ENCODE data around the gene NXNL1.

Gene NXNL1

GRCh38 chr19:17423429-17424208 lies 37.1 kb downstream of the NXNL1 start:
- H3K4me3 ChIP-seq (ENCODE audit: low read length), result no peak overlapping the region
- no peaks in the 10 kb centered on the region for H3K27me3 ChIP-seq (ENCODE audit: control insufficient read depth, insufficient read depth, low read length)
- H3K9ac ChIP-seq (ENCODE audit: low read length), result no peak overlapping the region
- peaks cover 6% of the 10 kb centered on the region for H3K4me1 ChIP-seq (ENCODE audit: control insufficient read depth, low read depth, low read length)
- no peak overlapping the region for H3K27ac ChIP-seq (ENCODE audit: low read length)
- no peaks in the 10 kb centered on the region for H3K9me3 ChIP-seq (ENCODE audit: control insufficient read depth, low read depth, low read length)
- H3K36me3 ChIP-seq (ENCODE audit: control insufficient read depth, low read depth, low read length), result no peaks in the 10 kb centered on the region

DNA sequence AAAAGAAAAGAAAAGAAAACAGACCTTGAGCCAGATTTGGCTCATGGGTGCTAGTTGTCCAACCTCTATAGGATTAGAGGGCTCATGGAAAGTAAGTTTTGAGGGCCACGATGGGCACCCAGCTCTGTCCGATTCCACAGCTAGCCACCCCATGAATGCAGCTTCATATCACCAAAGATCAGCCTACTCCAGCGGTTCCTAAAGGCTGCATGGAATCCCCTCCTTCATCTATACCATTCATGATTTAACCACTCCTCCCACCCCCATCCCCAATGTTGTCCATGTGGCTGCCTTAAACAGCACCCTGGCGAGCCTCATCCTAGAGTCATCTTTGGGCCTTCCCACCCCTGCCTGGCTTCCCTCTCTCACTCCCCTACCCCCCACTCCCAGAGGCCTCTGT lies 38.8 kb downstream of the NXNL1 start:
- H3K27me3 ChIP-seq (ENCODE audit: control insufficient read depth, insufficient read depth, low read length), result no peaks in the 10 kb centered on the region
- H3K9ac ChIP-seq (ENCODE audit: low read length), result no peak overlapping the region
- no peak overlapping the region for H3K4me3 ChIP-seq (ENCODE audit: low read length)
- no peak overlapping the region for H3K27ac ChIP-seq (ENCODE audit: low read length)
- no peaks in the 10 kb centered on the region for H3K9me3 ChIP-seq (ENCODE audit: control insufficient read depth, low read depth, low read length)
- H3K4me1 ChIP-seq (ENCODE audit: control insufficient read depth, low read depth, low read length), result peaks cover 6% of the 10 kb centered on the region
- H3K36me3 ChIP-seq (ENCODE audit: control insufficient read depth, low read depth, low read length), result no peaks in the 10 kb centered on the region

DNA sequence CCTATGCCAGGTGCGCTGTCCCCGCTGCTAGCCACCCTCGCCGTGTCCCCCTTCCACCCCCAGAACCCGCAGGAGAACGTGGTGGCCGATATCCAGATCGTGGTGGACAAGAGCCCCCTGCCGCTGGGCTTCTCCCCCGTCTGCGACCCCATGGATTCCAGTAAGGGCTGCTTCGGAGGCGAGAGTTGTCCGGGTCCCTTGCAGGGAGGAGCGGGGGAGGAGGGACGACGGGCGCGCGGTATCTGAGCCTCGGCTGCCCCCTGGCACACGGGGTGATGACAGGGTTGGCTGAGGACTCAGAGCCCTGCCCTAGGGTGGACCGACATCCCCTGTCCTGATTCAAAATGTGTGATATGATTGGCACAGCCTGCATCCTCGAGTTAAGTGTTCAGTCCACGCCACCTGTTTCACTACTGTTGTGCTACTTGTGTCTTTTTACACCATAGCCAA lies 40.2 kb downstream of the NXNL1 start:
- Histone ChIP-seq H3K4me1 (ENCODE audit: control insufficient read depth, low read depth, low read length) (peaks cover 11% of the 10 kb centered on the region), H3K4me3 (ENCODE audit: low read length) (peak overlapping the region; percentile 77), H3K36me3 (ENCODE audit: control insufficient read depth, low read depth, low read length) (no peaks in the 10 kb centered on the region), H3K9me3 (ENCODE audit: control insufficient read depth, low read depth, low read length) (no peaks in the 10 kb centered on the region), H3K9ac (ENCODE audit: low read length) (peak overlapping the region; percentile 28), H3K27ac (ENCODE audit: low read length) (no peak overlapping the region), H3K27me3 (ENCODE audit: control insufficient read depth, insufficient read depth, low read length) (peaks cover 8% of the 10 kb centered on the region)

DNA sequence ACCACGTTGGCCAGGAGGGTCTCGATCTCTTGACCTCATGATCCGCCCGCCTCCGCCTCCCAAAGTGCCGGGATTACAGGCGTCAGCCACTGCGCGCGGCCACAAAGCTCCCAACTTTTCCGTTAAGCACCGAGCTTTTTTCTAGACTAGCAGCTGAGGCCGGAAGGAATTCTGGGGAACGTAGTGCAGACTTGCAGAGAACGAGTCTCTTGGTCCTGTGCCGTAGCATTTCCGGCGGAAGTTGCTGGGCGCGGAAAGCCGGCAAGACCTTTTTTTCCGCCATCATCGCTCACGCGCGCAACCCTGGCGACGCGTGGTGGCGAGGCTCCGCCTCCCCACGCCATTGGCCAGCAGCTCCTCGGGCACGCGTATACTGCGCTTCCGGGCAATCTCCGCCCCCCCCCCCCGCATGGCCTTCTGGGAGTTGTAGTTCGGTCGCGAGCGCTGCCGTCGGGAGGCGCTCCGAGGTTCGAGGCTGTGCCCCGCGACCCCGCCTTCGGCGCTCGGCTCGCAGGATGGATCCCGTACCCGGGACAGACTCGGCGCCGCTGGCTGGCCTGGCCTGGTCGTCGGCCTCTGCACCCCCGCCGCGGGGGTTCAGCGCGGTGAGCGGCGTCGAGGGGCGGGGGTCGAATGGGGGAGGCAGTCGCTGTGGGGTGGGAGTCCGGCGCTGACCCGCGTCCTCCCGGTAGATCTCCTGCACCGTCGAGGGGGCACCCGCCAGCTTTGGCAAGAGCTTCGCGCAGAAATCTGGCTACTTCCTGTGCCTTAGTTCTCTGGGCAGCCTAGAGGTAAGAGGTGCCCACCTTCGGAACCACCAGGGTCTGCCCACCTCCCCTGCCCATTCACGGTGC lies 40.9 kb downstream of the NXNL1 start, which contains the start of gene MVB12A:
Gene MVB12A, plus strand, starts transcription at position 427 of the 854 bp plus-strand sequence. Its CDS starts 89 bp downstream, at position 516.
- H3K4me1 ChIP-seq (ENCODE audit: control insufficient read depth, low read depth, low read length), result peaks cover 17% of the 10 kb centered on the region
- H3K36me3 ChIP-seq (ENCODE audit: control insufficient read depth, low read depth, low read length), result no peaks in the 10 kb centered on the region
- no peaks in the 10 kb centered on the region for H3K9me3 ChIP-seq (ENCODE audit: control insufficient read depth, low read depth, low read length)
- H3K4me3 ChIP-seq (ENCODE audit: low read length), result peak within 1 kb of the TSS; percentile 77
- H3K9ac ChIP-seq (ENCODE audit: low read length), result peak within 1 kb of the TSS; percentile 28
- peaks cover 11% of the 10 kb centered on the region for H3K27me3 ChIP-seq (ENCODE audit: control insufficient read depth, insufficient read depth, low read length)
- no peak within 1 kb of the TSS for H3K27ac ChIP-seq (ENCODE audit: low read length)

DNA sequence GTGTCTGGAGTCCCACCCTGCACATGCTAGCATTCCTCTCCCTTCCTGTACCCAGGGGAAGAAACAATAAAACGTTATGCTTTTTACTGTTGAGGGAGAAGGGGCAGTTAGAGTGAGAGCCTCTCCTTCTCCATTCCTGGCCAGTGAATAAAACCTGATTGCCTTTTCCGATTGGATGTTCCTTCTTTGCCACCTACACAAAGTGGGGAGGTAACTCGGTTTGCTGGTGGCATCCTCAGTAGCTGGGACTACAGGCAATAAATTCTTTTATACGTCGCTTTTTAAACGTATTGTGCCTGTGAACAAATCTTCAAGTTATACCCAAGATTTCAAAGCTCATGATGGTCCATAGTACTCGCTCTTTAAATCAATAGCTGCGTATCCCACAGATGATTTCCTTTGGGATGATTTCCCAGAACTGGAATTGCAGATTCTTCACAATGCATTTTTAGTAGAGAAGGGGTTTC lies 41.5 kb downstream of the NXNL1 start:
- Histone ChIP-seq H3K9me3 (ENCODE audit: control insufficient read depth, low read depth, low read length) (no peaks in the 10 kb centered on the region), H3K27me3 (ENCODE audit: control insufficient read depth, insufficient read depth, low read length) (peaks cover 11% of the 10 kb centered on the region), H3K4me3 (ENCODE audit: low read length) (peak overlapping the region; percentile 44), H3K9ac (ENCODE audit: low read length) (peak overlapping the region; percentile 22), H3K36me3 (ENCODE audit: control insufficient read depth, low read depth, low read length) (no peaks in the 10 kb centered on the region), H3K27ac (ENCODE audit: low read length) (no peak overlapping the region), H3K4me1 (ENCODE audit: control insufficient read depth, low read depth, low read length) (peaks cover 15% of the 10 kb centered on the region)

GRCh38 chr19:17418710-17419109 lies 42.0 kb downstream of the NXNL1 start:
- peak overlapping the region; percentile 44 for H3K4me3 ChIP-seq (ENCODE audit: low read length)
- H3K4me1 ChIP-seq (ENCODE audit: control insufficient read depth, low read depth, low read length), result peaks cover 15% of the 10 kb centered on the region
- H3K27ac ChIP-seq (ENCODE audit: low read length), result no peak overlapping the region
- no peaks in the 10 kb centered on the region for H3K9me3 ChIP-seq (ENCODE audit: control insufficient read depth, low read depth, low read length)
- H3K9ac ChIP-seq (ENCODE audit: low read length), result no peak overlapping the region
- no peaks in the 10 kb centered on the region for H3K36me3 ChIP-seq (ENCODE audit: control insufficient read depth, low read depth, low read length)
- H3K27me3 ChIP-seq (ENCODE audit: control insufficient read depth, insufficient read depth, low read length), result peaks cover 11% of the 10 kb centered on the region

GRCh38 chr19:17415121-17415520 lies 45.6 kb downstream of the NXNL1 start:
- Histone ChIP-seq H3K9ac (ENCODE audit: low read length) (peak overlapping the region; percentile 59), H3K27ac (ENCODE audit: low read length) (peak overlapping the region; percentile 45), H3K36me3 (ENCODE audit: control insufficient read depth, low read depth, low read length) (no peaks in the 10 kb centered on the region), H3K27me3 (ENCODE audit: control insufficient read depth, insufficient read depth, low read length) (peaks cover 11% of the 10 kb centered on the region), H3K9me3 (ENCODE audit: control insufficient read depth, low read depth, low read length) (no peaks in the 10 kb centered on the region), H3K4me3 (ENCODE audit: low read length) (peak overlapping the region; percentile 57), H3K4me1 (ENCODE audit: control insufficient read depth, low read depth, low read length) (peaks cover 15% of the 10 kb centered on the region)

- H3K27me3 ChIP-seq (ENCODE audit: control insufficient read depth, insufficient read depth, low read length), result peaks cover 11% of the 10 kb centered on the region
- peaks cover 13% of the 10 kb centered on the region for H3K4me1 ChIP-seq (ENCODE audit: control insufficient read depth, low read depth, low read length)
- H3K27ac ChIP-seq (ENCODE audit: low read length), result no peak overlapping the region
- no peak overlapping the region for H3K9ac ChIP-seq (ENCODE audit: low read length)
- H3K4me3 ChIP-seq (ENCODE audit: low read length), result no peak overlapping the region
- no peaks in the 10 kb centered on the region for H3K36me3 ChIP-seq (ENCODE audit: control insufficient read depth, low read depth, low read length)
- H3K9me3 ChIP-seq (ENCODE audit: control insufficient read depth, low read depth, low read length), result no peaks in the 10 kb centered on the region
Measured at GRCh38 chr19:17414097-17414496, 46.6 kb downstream of the NXNL1 start.

- H3K27ac ChIP-seq (ENCODE audit: low read length), result no peak overlapping the region
- peaks cover 12% of the 10 kb centered on the region for H3K4me1 ChIP-seq (ENCODE audit: control insufficient read depth, low read depth, low read length)
- H3K4me3 ChIP-seq (ENCODE audit: low read length), result no peak overlapping the region
- no peaks in the 10 kb centered on the region for H3K36me3 ChIP-seq (ENCODE audit: control insufficient read depth, low read depth, low read length)
- peaks cover 11% of the 10 kb centered on the region for H3K27me3 ChIP-seq (ENCODE audit: control insufficient read depth, insufficient read depth, low read length)
- no peaks in the 10 kb centered on the region for H3K9me3 ChIP-seq (ENCODE audit: control insufficient read depth, low read depth, low read length)
- no peak overlapping the region for H3K9ac ChIP-seq (ENCODE audit: low read length)
Measured at GRCh38 chr19:17411801-17412200, 48.9 kb downstream of the NXNL1 start.

GRCh38 chr19:17409990-17410389 lies 50.7 kb downstream of the NXNL1 start:
- Histone ChIP-seq H3K4me1 (ENCODE audit: control insufficient read depth, low read depth, low read length) (peaks cover 7% of the 10 kb centered on the region), H3K36me3 (ENCODE audit: control insufficient read depth, low read depth, low read length) (no peaks in the 10 kb centered on the region), H3K27ac (ENCODE audit: low read length) (no peak overlapping the region), H3K9me3 (ENCODE audit: control insufficient read depth, low read depth, low read length) (no peaks in the 10 kb centered on the region), H3K9ac (ENCODE audit: low read length) (no peak overlapping the region), H3K27me3 (ENCODE audit: control insufficient read depth, insufficient read depth, low read length) (no peaks in the 10 kb centered on the region), H3K4me3 (ENCODE audit: low read length) (no peak overlapping the region)

DNA sequence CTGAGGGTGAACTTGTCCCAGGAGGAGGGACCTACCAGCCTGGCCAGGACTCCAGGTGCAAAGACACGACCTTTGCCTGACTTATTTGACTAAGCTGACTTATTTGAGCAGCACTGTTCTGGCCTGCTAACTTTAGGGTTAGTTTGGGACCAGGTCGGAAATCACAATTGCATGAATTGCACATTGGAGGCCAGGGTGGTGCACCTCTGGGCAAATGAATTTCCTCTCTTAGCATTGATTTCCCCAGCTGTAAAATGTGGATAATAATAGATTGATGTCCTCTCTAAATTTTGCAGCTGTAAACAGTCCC lies 53.9 kb downstream of the NXNL1 start:
- Histone ChIP-seq H3K27me3 (ENCODE audit: control insufficient read depth, insufficient read depth, low read length) (no peaks in the 10 kb centered on the region), H3K9ac (ENCODE audit: low read length) (no peak overlapping the region), H3K36me3 (ENCODE audit: control insufficient read depth, low read depth, low read length) (no peaks in the 10 kb centered on the region), H3K4me3 (ENCODE audit: low read length) (no peak overlapping the region), H3K27ac (ENCODE audit: low read length) (no peak overlapping the region), H3K4me1 (ENCODE audit: control insufficient read depth, low read depth, low read length) (peaks cover 10% of the 10 kb centered on the region), H3K9me3 (ENCODE audit: control insufficient read depth, low read depth, low read length) (no peaks in the 10 kb centered on the region)

Measured in iPS-18a (cell line).